ENCODE measurements around the gene CFAP65. TPM values are rescaled to one million over a fixed set of nuclear protein-coding genes. Genes with fewer than 3 reads are reported as not detected.
A peak's percentile ranks its signal among the peaks of the same experiment; 100 is the strongest.

The CFAP65 gene
- total RNA-seq, 1 donor from 2014 or later, result not detected

DNA sequence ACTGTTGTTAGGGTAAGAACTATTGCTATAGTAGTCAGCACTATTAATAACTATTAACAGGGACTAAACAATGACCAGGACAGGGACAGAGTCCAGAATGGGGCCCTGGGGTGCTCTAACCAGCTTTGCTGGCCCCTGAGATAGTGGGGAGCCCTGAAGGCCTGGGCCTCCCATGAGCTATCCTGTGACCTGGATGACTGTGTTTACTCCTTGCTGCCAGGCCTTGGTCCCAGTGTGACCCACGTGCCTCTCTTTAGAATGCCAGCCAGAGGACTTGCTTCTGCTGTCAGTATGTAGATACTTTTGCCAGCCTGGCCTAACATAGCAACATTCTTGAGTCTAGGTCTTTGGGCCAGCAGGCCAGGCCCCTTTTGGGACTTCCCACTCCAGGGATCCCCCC is 70.4 kb downstream of the CFAP65 start:
- TF ChIP-seq, protein P1, sequence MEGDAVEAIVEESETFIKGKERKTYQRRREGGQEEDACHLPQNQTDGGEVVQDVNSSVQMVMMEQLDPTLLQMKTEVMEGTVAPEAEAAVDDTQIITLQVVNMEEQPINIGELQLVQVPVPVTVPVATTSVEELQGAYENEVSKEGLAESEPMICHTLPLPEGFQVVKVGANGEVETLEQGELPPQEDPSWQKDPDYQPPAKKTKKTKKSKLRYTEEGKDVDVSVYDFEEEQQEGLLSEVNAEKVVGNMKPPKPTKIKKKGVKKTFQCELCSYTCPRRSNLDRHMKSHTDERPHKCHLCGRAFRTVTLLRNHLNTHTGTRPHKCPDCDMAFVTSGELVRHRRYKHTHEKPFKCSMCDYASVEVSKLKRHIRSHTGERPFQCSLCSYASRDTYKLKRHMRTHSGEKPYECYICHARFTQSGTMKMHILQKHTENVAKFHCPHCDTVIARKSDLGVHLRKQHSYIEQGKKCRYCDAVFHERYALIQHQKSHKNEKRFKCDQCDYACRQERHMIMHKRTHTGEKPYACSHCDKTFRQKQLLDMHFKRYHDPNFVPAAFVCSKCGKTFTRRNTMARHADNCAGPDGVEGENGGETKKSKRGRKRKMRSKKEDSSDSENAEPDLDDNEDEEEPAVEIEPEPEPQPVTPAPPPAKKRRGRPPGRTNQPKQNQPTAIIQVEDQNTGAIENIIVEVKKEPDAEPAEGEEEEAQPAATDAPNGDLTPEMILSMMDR (IDR thresholded peaks at IDR 0.05), result no peak
- intact Hi-C loops (cut with DNase I), result no loop called here

DNA sequence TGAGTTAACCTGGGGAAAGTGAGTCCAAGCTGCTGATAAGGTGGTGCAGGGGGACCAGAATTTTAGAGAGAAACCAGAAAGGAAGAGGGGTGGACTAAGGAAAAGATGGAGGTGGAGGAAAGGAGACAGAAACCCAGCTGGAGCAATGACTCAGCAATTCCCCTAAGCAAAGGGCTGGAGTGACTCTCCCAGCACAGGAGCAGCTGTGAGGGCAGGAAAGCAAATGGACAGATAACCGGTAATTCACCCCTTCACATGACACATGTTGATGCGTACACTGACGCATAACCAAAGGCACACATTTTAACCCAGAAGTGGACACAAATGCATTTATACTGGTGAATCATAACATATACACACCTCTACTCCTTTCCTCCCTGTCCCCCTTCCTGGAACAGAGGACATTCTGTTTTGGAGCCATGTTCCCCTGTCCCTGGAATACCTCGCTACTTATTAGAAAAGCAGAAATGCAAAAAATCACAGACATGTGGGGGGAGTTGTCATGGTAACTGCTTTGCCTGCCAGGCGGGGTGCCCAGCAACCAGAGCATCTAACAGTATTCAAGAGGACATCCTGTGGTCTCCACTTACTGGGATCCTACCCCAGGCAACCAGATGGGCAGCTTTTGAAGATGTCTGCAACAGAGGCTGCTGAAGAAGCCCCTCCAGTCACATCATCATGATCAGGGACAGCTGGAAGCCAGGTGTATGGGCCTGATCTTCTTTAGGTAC is 77.1 kb downstream of the CFAP65 start:
- H3K36me3 ChIP-seq, result no peaks in the 10 kb centered on the region
- H3K9me3 ChIP-seq, result no peaks in the 10 kb centered on the region
- H3K4me1 ChIP-seq, result peaks cover 3% of the 10 kb centered on the region
- DNase-seq (no peak), ATAC-seq (no peak)
- TF ChIP-seq, protein P1 (IDR thresholded peaks at IDR 0.05), result no peak
- intact Hi-C loops (cut with DNase I), result no loop called here
- no peak overlapping the region for H3K4me3 ChIP-seq
- H3K27me3 ChIP-seq, result peaks cover 78% of the 10 kb centered on the region
- H3K27ac ChIP-seq, result no peak overlapping the region

More for the DNA sequence above, 70.4 kb downstream of the CFAP65 start:
- DNase-seq (no peak), ATAC-seq (no peak)
- Histone ChIP-seq H3K4me1 (no peaks in the 10 kb centered on the region), H3K27me3 (peaks cover 60% of the 10 kb centered on the region), H3K9me3 (no peaks in the 10 kb centered on the region), H3K36me3 (no peaks in the 10 kb centered on the region), H3K27ac (no peak overlapping the region), H3K4me3 (no peak overlapping the region)

- Histone ChIP-seq H3K9me3 (no peaks in the 10 kb centered on the region), H3K27me3 (peaks cover 84% of the 10 kb centered on the region), H3K4me1 (peaks cover 3% of the 10 kb centered on the region), H3K36me3 (no peaks in the 10 kb centered on the region), H3K4me3 (no peak overlapping the region), H3K27ac (no peak overlapping the region)
- DNase-seq (no peak), ATAC-seq (no peak)
- intact Hi-C loops (cut with DNase I), result no loop called here
- TF ChIP-seq, protein P1 (IDR thresholded peaks at IDR 0.05), result no peak
Observed at GRCh38 chr2:218963601-218964000, 77.7 kb downstream of the CFAP65 start.

- Histone ChIP-seq H3K27ac (no peak overlapping the region), H3K27me3 (peaks cover 90% of the 10 kb centered on the region), H3K4me1 (peaks cover 3% of the 10 kb centered on the region), H3K4me3 (no peak overlapping the region), H3K9me3 (no peaks in the 10 kb centered on the region), H3K36me3 (no peaks in the 10 kb centered on the region)
- intact Hi-C loops (cut with DNase I), result no loop called here
- peak; percentile 38 for ATAC-seq
- DNase-seq, result peak; percentile 79
- TF ChIP-seq, protein P1 (IDR thresholded peaks at IDR 0.05), result no peak
Observed at GRCh38 chr2:218962859-218963492, 78.3 kb downstream of the CFAP65 start.

GRCh38 chr2:218961651-218962570 is 79.4 kb downstream of the CFAP65 start:
- Histone ChIP-seq H3K9me3 (no peaks in the 10 kb centered on the region), H3K4me1 (peaks cover 3% of the 10 kb centered on the region), H3K4me3 (no peak overlapping the region), H3K27me3 (peaks cover 94% of the 10 kb centered on the region), H3K27ac (no peak overlapping the region), H3K36me3 (no peaks in the 10 kb centered on the region)
- intact Hi-C loops (cut with DNase I), result no loop called here
- DNase-seq, result no peak
- TF ChIP-seq, protein P1 (IDR thresholded peaks at IDR 0.05), result no peak
- ATAC-seq, result no peak

Data from upper lobe of right lung (tissue), 1 donor.